ENCODE data around the gene ZDHHC15.
"Not testable (repeated sequence)": the region's sequence is repeated elsewhere in the genome, so short reads cannot be mapped to it uniquely, and the experiment has no call there.

ZDHHC15 gene

GRCh38 chrX:75522565-75523431 lies at the start of gene ZDHHC15:
Gene ZDHHC15, minus strand, starts transcription at chrX:75523037. Its CDS starts 13 bp downstream, at chrX:75523024.
- peak; percentile 60 for DNase-seq (ENCODE audit: low spot score)

DNA sequence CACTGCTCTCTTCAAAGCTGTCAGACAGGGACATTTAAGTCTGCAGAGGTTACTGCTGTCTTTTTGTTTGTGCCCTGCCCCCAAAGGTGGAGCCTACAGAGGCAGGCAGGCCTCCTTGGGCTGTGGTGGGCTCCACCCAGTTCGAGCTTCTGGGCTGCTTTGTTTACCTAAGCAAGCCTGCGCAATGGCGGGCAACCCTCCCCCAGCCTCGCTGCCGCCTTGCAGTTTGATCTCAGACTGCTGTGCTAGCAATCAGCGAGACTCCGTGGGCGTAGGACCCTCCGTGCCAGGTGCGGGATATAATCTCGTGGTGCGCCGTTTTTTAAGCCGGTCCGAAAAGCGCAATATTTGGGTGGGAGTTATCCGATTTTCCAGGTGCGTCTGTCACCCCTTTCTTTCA lies 37.7 kb upstream of the ZDHHC15 start:
- DNase-seq (ENCODE audit: low spot score) = not testable (repeated sequence)

DNA sequence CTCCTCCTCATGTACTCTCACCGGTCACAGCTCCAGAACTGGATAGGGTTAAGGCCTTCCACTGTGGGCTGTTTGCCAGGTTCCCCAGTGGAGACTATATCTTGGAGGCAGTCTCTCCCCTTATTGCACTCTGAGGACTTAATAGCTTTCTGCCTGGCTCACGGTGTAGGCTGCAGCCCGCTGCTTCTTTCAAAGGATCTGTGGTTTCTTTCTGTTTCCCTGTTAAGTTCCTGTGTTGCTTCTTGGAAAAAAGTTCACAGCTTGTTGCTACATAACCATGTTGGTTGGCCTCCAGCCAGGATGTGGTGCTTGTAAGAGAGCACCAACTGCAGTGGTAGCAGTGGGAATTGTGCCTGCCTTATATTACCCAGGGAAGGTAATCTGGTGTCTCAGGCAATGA lies 24.9 kb upstream of the ZDHHC15 start:
- DNase-seq (ENCODE audit: low spot score) = no peak

- no peak for DNase-seq (ENCODE audit: low spot score)
Observed at GRCh38 chrX:75546724-75547511, 24.1 kb upstream of the ZDHHC15 start.

- DNase-seq (ENCODE audit: low spot score) = no peak
Observed at GRCh38 chrX:75544786-75545185, 21.9 kb upstream of the ZDHHC15 start.

DNA sequence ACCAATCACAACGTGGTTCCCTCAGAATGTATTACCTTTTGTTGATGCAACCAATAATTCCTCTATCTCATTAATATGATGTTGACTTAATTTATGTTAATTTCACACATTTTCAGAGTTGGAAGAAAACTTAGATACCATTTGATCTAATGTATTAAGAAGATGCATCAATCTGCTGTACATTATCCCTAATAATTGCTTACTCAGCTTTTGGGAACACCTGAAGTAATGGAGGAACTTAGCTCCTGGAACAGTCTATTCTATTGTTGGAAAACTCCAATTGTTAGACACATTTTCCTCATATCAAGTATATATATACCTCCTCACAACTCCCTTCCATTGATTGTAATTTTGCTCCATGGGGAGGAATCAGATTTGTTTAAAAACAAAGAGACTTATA lies 38.9 kb downstream of the ZDHHC15 start:
- no peak for DNase-seq (ENCODE audit: low spot score)

DNA sequence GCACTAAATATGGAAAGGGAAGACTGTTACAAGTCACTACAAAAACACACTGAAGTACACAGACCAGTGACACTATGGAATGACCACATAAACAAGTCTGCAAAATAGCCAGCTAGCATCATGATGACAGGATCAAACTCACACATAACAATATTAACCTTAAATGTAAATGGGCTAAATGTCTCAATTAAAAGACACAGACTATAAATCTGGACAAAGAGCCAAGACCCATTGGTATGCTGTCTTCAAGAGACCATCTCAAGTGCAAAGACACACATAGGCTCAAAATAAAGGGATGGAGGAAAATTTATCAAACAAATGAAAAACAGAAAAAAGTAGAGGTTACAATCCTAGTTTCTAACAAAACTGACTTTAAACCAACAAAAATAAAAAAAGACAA lies 61.1 kb downstream of the ZDHHC15 start:
- DNase-seq (ENCODE audit: low spot score) = not testable (repeated sequence)

DNA sequence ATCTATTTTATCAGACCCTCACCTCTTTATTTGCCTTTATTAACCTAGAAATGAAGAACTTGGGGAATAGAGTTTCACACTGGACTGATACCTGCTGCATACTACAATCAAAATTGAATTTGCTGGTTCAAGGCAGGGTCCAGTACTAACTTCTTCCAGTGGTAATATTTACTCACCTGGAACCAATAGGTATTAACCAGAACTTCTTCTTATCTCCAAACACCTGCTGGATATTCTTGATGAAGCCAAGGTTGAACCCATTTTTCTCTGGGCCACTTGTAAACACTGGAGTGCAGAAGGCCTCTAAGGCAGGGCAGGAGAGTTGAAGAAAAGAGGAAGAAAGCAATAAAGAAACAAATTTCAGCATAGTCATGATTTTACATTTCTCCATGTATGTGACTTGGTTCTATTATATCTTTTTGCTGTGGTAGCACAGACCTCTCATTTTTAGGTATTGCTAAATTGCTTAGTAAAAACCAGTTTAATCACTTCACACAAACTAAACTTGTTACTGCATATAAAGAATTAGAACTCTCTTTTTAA lies 101.1 kb downstream of the ZDHHC15 start:
- no peak for DNase-seq (ENCODE audit: low spot score)

GRCh38 chrX:75407153-75407552 lies 115.7 kb downstream of the ZDHHC15 start:
- not testable (repeated sequence) for DNase-seq (ENCODE audit: low spot score)

- DNase-seq (ENCODE audit: low spot score) = no peak
Observed at GRCh38 chrX:75390470-75390869, 132.4 kb downstream of the ZDHHC15 start.

- DNase-seq (ENCODE audit: low spot score) = no peak
Observed at GRCh38 chrX:75369721-75370120, 153.1 kb downstream of the ZDHHC15 start.

- DNase-seq (ENCODE audit: low spot score) = no peak
Observed at GRCh38 chrX:75366861-75367260, 156.0 kb downstream of the ZDHHC15 start.

- no peak for DNase-seq (ENCODE audit: low spot score)
Observed at GRCh38 chrX:75365243-75365975, 157.4 kb downstream of the ZDHHC15 start.

- DNase-seq (ENCODE audit: low spot score) = no peak
Observed at GRCh38 chrX:75361788-75362187, 161.0 kb downstream of the ZDHHC15 start.

- not testable (repeated sequence) for DNase-seq (ENCODE audit: low spot score)
Observed at GRCh38 chrX:75348601-75349000, 174.2 kb downstream of the ZDHHC15 start.

DNA sequence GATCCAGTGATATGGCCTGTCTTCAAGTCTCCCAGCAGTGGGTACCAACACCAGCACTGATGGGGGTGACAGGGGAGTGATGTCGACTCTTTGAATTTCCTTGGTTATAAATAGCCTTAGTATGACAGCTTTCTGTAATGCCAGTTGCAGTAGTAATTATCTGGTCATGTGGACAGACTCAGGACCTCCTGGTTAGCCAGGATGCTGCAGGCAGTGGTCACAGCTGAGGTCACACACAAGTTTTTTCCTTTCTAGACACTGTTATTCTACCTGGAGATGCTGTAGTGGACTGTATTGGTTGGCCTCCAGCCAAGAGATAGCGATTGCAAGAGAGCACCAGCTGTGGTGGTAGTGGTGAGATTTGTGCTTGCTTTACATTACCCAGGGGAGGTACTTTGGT lies 185.3 kb downstream of the ZDHHC15 start:
- DNase-seq (ENCODE audit: low spot score) = no peak

DNA sequence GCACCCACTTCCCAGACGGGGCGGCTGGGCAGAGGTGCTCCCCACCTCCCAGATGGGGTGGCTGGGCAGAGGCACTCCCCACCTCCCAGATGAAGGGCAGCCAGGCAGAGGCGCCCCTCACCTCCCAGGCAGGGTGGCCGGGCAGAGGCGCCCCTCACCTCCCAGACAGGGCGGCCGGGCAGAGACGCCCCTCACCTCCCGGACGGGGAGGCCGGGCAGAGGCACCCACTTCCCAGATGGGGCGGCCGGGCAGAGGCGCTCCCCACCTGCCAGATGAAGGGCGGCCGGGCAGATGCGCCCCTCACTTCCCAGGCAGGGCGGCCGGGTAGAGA lies 187.7 kb downstream of the ZDHHC15 start:
- DNase-seq (ENCODE audit: low spot score) = no peak

DNA sequence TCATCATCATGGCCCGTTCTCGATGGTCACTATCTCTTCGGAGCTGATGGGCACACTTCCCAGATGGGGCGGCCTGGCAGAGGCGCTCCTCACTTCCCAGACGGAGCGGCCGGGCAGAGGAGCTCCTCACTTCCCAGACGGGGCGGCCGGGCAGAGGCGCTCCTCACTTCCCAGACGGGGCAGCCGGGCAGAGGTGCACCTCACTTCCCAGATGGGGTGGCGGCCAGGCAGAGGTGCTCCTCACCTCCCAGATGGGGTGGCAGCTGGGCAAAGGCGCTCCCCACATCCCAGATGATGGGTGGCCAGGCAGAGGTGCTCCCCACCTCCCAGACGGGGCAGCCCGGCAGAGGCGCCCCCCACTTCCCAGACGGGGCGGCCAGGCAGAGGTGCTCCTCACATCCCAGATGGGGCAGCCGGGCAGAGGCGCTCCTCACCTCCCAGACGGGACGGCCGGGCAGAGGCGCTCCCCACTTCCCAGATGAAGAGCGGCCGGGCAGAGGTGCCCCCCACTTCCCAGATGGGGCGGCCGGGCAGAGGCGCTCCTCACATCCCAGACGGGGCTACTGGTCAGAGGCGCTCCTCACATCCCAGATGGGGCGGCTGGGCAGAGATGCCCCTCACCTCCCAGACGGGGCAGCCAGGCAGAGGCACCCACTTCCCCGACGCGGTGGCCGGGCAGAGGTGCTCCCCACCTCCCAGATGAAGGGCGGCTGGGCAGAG lies 188.3 kb downstream of the ZDHHC15 start:
- not testable (repeated sequence) for DNase-seq (ENCODE audit: low spot score)

GRCh38 chrX:75327607-75328006 lies 195.2 kb downstream of the ZDHHC15 start:
- DNase-seq (ENCODE audit: low spot score) = no peak

Measured in iPS-NIHi11 (cell line).